IMR-90 (cell line): ENCODE results near the gene ZDHHC11B.
"Not testable (repeated sequence)": the region's sequence is repeated elsewhere in the genome, so short reads cannot be mapped to it uniquely, and the experiment has no call there.

ENCODE experiments used
- BHLHE40 ChIP-seq: fragments of 150-350 bp; IDR thresholded peaks from 2 replicates; pipeline ENCODE4 v1.6.1; 2016; ENCODE audit warnings: mild to moderate bottlenecking, low read depth, low read length
- CEBPB ChIP-seq: IDR thresholded peaks from 2 replicates; pipeline ENCODE4 v1.6.1; 2012; ENCODE audit warnings: low read depth, low read length, improper control_type of control experiment
- FOS ChIP-seq: fragments of 150-350 bp; IDR thresholded peaks from 2 replicates; pipeline ENCODE4 v1.6.1; 2016; ENCODE audit warnings: low read depth, low read length
- MAFK ChIP-seq: IDR thresholded peaks from 2 replicates; pipeline ENCODE4 v1.6.1; 2012; ENCODE audit warnings: low read depth, low read length, improper control_type of control experiment
- MAZ ChIP-seq: IDR thresholded peaks from 2 replicates; pipeline ENCODE4 v1.6.1; 2012; ENCODE audit warnings: low read depth, mild to moderate bottlenecking, low read length, improper control_type of control experiment, moderate library complexity, borderline replicate concordance
- MXI1 ChIP-seq: IDR thresholded peaks from 2 replicates; pipeline ENCODE4 v1.6.1; 2012; ENCODE audit warnings: low read depth, mild to moderate bottlenecking, low read length, moderate library complexity, borderline replicate concordance
- NFE2L2 ChIP-seq: fragments of 150-350 bp; IDR thresholded peaks from 2 replicates; pipeline ENCODE4 v1.6.1; 2016; ENCODE audit warnings: low read depth, mild to moderate bottlenecking, low read length
- POLR2A ChIP-seq: IDR thresholded peaks from 2 replicates; pipeline ENCODE4 v1.6.1; 2012; ENCODE audit warnings: mild to moderate bottlenecking, low read depth, low read length
- RAD21 ChIP-seq: IDR thresholded peaks from 2 replicates; pipeline ENCODE4 v1.6.1; 2012; ENCODE audit warnings: low read length, improper control_type of control experiment
- RFX5 ChIP-seq: IDR thresholded peaks from 2 replicates; pipeline ENCODE4 v1.8.0; 2012; ENCODE audit warnings: low read depth, mild to moderate bottlenecking, low read length, moderate library complexity
- SMC3 ChIP-seq: fragments of 150-350 bp; IDR thresholded peaks from 2 replicates; pipeline ENCODE4 v1.6.1; 2016; ENCODE audit warnings: low read depth, mild to moderate bottlenecking, antibody characterized with exemption, low read length, moderate library complexity
- TF ChIP-seq, protein P1 (sequence below): conservative IDR thresholded peaks from 2 replicates; pipeline ENCODE4 v1.5.1; 2012; ENCODE audit warnings: mild to moderate bottlenecking, low read depth, low read length, improper control_type of control experiment
- TF ChIP-seq, protein P2 (sequence below): fragments of 150-350 bp; IDR thresholded peaks from 2 replicates; pipeline ENCODE4 v1.6.1; 2016; ENCODE audit warnings: low read depth, mild to moderate bottlenecking, low read length, moderate library complexity, borderline replicate concordance

DNA sequence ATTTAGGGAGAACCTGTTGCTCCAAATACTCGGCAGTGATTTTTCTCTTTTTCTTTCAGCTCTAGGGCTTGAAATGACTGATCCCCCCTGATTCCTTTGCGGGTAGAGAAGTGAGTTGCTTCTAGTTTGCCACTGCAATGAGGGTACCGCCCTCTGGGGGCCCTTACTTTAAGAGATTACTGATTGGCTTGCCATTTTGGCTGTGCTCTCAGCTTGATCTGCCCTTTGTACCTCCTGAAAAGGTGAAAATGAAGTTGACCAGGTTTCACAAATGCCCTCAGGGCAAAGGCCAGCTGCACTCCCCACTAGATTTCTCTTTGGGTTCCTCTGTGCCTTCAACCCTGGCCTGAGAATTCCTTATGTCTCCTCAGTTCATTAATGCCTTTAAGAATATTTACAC is 70.8 kb downstream of the ZDHHC11B start:
- TF ChIP-seq, protein P1, sequence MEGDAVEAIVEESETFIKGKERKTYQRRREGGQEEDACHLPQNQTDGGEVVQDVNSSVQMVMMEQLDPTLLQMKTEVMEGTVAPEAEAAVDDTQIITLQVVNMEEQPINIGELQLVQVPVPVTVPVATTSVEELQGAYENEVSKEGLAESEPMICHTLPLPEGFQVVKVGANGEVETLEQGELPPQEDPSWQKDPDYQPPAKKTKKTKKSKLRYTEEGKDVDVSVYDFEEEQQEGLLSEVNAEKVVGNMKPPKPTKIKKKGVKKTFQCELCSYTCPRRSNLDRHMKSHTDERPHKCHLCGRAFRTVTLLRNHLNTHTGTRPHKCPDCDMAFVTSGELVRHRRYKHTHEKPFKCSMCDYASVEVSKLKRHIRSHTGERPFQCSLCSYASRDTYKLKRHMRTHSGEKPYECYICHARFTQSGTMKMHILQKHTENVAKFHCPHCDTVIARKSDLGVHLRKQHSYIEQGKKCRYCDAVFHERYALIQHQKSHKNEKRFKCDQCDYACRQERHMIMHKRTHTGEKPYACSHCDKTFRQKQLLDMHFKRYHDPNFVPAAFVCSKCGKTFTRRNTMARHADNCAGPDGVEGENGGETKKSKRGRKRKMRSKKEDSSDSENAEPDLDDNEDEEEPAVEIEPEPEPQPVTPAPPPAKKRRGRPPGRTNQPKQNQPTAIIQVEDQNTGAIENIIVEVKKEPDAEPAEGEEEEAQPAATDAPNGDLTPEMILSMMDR, result not testable (repeated sequence)
- not testable (repeated sequence) for TF ChIP-seq POLR2A, NFE2L2, SMC3, RFX5, FOS, RAD21, CEBPB, MAFK, BHLHE40, MAZ, MXI1
- TF ChIP-seq, protein P2, sequence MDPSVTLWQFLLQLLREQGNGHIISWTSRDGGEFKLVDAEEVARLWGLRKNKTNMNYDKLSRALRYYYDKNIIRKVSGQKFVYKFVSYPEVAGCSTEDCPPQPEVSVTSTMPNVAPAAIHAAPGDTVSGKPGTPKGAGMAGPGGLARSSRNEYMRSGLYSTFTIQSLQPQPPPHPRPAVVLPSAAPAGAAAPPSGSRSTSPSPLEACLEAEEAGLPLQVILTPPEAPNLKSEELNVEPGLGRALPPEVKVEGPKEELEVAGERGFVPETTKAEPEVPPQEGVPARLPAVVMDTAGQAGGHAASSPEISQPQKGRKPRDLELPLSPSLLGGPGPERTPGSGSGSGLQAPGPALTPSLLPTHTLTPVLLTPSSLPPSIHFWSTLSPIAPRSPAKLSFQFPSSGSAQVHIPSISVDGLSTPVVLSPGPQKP, result not testable (repeated sequence)
